SU-DHL-6 (cell line): ENCODE results near the gene APOM.

Source experiments
- H2AFZ ChIP-seq: fragments of 200-600 bp; sonication (generic); 2 replicates; pipeline ENCODE4 v1.6.1; 2014; ENCODE audit warnings: low read depth, mild to moderate bottlenecking, moderate library complexity, mixed read lengths, antibody characterized with exemption, low read length; ENCODE audit not compliant: severe bottlenecking
- H3F3A ChIP-seq: fragments of 200-600 bp; shearing (Covaris generic); 2 replicates; pipeline ENCODE4 v1.6.0; 2016; ENCODE audit warnings: antibody characterized with exemption, mild to moderate bottlenecking; ENCODE audit not compliant: insufficient read depth
- H3K27ac ChIP-seq: fragments of 200-600 bp; sonication (generic); 2 replicates; pipeline ENCODE4 v1.5.1; 2016; ENCODE audit warnings: low read depth, mild to moderate bottlenecking, low read length, moderate library complexity, mixed read lengths
- H3K27me3 ChIP-seq: fragments of 200-600 bp; sonication (generic), shearing (Covaris generic); 2 replicates; pipeline ENCODE4 v1.6.0; 2014; ENCODE audit warnings: mild to moderate bottlenecking, low read length
- H3K36me3 ChIP-seq: fragments of 200-600 bp; sonication (generic); 2 replicates; pipeline ENCODE4 v1.6.1; 2014; ENCODE audit warnings: mild to moderate bottlenecking, low read length, mixed read lengths
- H3K4me2 ChIP-seq: fragments of 300-600, 200-600 bp; shearing (Covaris generic), sonication (generic); 2 replicates; pipeline ENCODE4 v1.6.0; 2014; ENCODE audit warnings: low read length, low read depth, mild to moderate bottlenecking; ENCODE audit not compliant: poor library complexity, severe bottlenecking
- H3K4me3 ChIP-seq: fragments of 200-600 bp; sonication (generic); 2 replicates; pipeline ENCODE4 v1.5.1; 2014; ENCODE audit warnings: antibody characterized with exemption, low read length, mild to moderate bottlenecking, mixed read lengths; ENCODE audit not compliant: insufficient read depth, poor library complexity, severe bottlenecking
- H3K79me2 ChIP-seq: fragments of 200-600 bp; sonication (generic); 2 replicates; pipeline ENCODE4 v1.6.1; 2014; ENCODE audit warnings: mild to moderate bottlenecking, low read length, moderate library complexity; ENCODE audit not compliant: insufficient read depth
- H3K9ac ChIP-seq: fragments of 200-600 bp; sonication (generic); 2 replicates; pipeline ENCODE4 v1.7.0; 2014; ENCODE audit warnings: mild to moderate bottlenecking, low read length
- H3K9me2 ChIP-seq: fragments of 200-600 bp; sonication (generic); replicated peaks from 2 replicates; pipeline ENCODE4 v1.6.1; 2014; ENCODE audit warnings: low read length; ENCODE audit not compliant: insufficient read depth
- H3K9me3 ChIP-seq: fragments of 200-600 bp; sonication (generic); 2 replicates; pipeline ENCODE4 v1.6.1; 2014; ENCODE audit warnings: low read length, mixed read lengths; ENCODE audit not compliant: insufficient read depth
- H4K20me1 ChIP-seq: fragments of 200-600 bp; sonication (generic); 2 replicates; pipeline ENCODE4 v1.6.1; 2014; ENCODE audit warnings: low read depth, mild to moderate bottlenecking, antibody characterized with exemption, low read length, moderate library complexity, mixed read lengths
- EZH2phosphoT487 ChIP-seq: fragments of 200-600 bp; sonication (generic), shearing (Covaris generic); conservative IDR thresholded peaks from 2 replicates; pipeline ENCODE4 v1.6.1; 2018; ENCODE audit warnings: mild to moderate bottlenecking, antibody characterized with exemption, low read length, moderate library complexity, mixed read lengths
- TF ChIP-seq, protein P1 (sequence below): fragments of 200-600 bp; sonication (generic); IDR thresholded peaks from one replicate; pipeline ENCODE4 v1.5.1; 2017; ENCODE audit warnings: antibody characterized with exemption, mild to moderate bottlenecking, low read length, moderate library complexity; ENCODE audit not compliant: insufficient read depth, poor library complexity, severe bottlenecking

The APOM gene

DNA sequence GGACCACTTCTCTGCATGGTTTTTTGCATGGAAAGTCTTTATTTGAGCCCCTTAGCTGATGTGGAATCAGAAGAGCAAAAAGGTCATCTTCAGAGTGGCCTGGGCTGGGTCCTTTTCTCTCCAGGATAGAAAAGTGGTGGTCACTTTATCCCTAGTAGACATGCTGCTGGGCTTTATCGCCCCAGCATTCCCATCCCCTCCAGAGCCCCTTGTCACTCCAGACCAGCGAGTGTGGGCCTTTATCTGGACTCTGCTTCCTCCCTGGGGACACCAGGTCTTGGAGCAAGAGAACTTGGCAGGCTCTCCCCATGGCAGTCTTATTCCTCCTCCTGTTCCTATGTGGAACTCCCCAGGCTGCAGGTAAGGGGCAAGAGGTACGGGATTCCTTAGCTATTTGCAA lies 50.9 kb downstream of the APOM start, which contains the start of gene LY6G6F:
Gene LY6G6F (plus strand): TSS at position 268 of the 400 bp plus-strand sequence. CDS start 41 bp downstream, at position 309.
- no peak within 1 kb of the TSS for H3K9ac ChIP-seq

DNA sequence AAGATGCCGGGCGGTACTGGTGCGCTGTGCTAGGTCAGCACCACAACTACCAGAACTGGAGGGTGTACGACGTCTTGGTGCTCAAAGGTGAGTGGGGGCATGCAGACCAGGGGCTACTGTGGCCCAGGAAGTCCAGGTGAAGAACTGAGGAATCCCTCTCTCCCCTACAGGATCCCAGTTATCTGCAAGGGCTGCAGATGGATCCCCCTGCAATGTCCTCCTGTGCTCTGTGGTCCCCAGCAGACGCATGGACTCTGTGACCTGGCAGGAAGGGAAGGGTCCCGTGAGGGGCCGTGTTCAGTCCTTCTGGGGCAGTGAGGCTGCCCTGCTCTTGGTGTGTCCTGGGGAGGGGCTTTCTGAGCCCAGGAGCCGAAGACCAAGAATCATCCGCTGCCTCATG lies 52.0 kb downstream of the APOM start:
- H3K4me3 ChIP-seq = no peak overlapping the region
- no peak for TF ChIP-seq EZH2phosphoT487
- TF ChIP-seq, protein P1, sequence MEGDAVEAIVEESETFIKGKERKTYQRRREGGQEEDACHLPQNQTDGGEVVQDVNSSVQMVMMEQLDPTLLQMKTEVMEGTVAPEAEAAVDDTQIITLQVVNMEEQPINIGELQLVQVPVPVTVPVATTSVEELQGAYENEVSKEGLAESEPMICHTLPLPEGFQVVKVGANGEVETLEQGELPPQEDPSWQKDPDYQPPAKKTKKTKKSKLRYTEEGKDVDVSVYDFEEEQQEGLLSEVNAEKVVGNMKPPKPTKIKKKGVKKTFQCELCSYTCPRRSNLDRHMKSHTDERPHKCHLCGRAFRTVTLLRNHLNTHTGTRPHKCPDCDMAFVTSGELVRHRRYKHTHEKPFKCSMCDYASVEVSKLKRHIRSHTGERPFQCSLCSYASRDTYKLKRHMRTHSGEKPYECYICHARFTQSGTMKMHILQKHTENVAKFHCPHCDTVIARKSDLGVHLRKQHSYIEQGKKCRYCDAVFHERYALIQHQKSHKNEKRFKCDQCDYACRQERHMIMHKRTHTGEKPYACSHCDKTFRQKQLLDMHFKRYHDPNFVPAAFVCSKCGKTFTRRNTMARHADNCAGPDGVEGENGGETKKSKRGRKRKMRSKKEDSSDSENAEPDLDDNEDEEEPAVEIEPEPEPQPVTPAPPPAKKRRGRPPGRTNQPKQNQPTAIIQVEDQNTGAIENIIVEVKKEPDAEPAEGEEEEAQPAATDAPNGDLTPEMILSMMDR = no peak
- H3F3A ChIP-seq = peaks cover 6% of the 10 kb centered on the region
- no peaks in the 10 kb centered on the region for H3K9me3 ChIP-seq
- no peak overlapping the region for H3K27ac ChIP-seq
- H2AFZ ChIP-seq = no peak overlapping the region
- H3K9ac ChIP-seq = no peak overlapping the region
- no peaks in the 10 kb centered on the region for H4K20me1 ChIP-seq
- H3K36me3 ChIP-seq = no peaks in the 10 kb centered on the region
- H3K4me2 ChIP-seq = no peak overlapping the region
- H3K79me2 ChIP-seq = peaks cover 2% of the 10 kb centered on the region
- no peaks in the 10 kb centered on the region for H3K27me3 ChIP-seq
- no peaks in the 10 kb centered on the region for H3K9me2 ChIP-seq

More for the DNA sequence above, 50.9 kb downstream of the APOM start, which contains the start of gene LY6G6F:
- peaks cover 6% of the 10 kb centered on the region for H3F3A ChIP-seq
- H3K9me2 ChIP-seq = no peaks in the 10 kb centered on the region
- no peak for TF ChIP-seq EZH2phosphoT487
- TF ChIP-seq, protein P1 = no peak
- no peak within 1 kb of the TSS for H3K4me2 ChIP-seq
- H3K79me2 ChIP-seq = peaks cover 13% of the 10 kb centered on the region
- H2AFZ ChIP-seq = no peak within 1 kb of the TSS
- no peak within 1 kb of the TSS for H3K4me3 ChIP-seq
- no peaks in the 10 kb centered on the region for H3K27me3 ChIP-seq
- H4K20me1 ChIP-seq = no peaks in the 10 kb centered on the region
- no peaks in the 10 kb centered on the region for H3K9me3 ChIP-seq
- no peaks in the 10 kb centered on the region for H3K36me3 ChIP-seq
- no peak within 1 kb of the TSS for H3K27ac ChIP-seq
